Embryonic facial prominence (tissue), 1 donor: ENCODE measurements around the gene LINC00237.

Experiments used
- DNase-seq: peaks from one replicate; pipeline ENCODE4 v3.0.0-alpha.2; 2016; ENCODE audit errors: extremely low spot score

Gene LINC00237

GRCh38 chr20:21048841-21049273 is 57.3 kb downstream of the LINC00237 start:
- DNase-seq: no peak

- no peak for DNase-seq
These were observed 58.2 kb downstream of the LINC00237 start for GRCh38 chr20:21047981-21048380.

DNA sequence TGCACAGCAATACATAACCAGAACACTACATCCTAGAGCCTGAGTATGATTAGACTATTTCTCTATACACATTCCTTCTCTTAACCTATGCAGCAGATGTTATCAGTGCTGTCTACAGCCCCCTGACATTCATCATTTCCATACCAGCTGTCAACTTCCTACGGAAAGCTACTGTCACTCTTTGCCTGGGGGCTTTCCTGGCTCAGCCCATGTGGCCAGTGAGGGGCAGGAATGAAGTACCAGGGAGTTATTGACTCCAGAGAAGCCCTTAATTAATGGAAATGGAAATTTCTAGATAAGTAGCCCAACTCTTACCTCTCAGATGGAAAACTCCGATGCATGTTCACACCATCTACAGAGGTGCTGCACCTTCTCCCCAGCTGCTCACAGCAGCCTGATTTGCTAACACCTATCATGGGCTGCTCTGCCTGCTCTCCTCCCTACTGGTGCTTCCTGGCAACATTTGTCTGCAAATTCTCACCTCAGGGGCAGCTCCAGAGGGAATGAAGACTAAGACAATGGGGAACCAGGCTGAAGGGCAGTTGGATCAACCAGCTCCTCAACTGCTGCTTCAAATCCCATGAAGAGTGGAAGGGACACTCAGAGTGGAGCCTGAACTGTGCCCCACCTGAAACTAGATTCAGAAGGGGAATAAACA is 59.6 kb downstream of the LINC00237 start:
- no peak for DNase-seq
